Pulmonary artery endothelial cell (primary cell): ENCODE data around the gene PLS3. TPM values are rescaled to one million over a fixed set of nuclear protein-coding genes. Genes with fewer than 3 reads are reported as not detected.

Source experiments
- DNase-seq: peaks from one replicate; pipeline ENCODE4 v3.0.0-alpha.2; 2011; ENCODE audit warnings: low read depth, low spot score
- total RNA-seq: library from RNA; depleted of rRNA; stranded (reverse); fragments of >200 nt; gene quantifications from 2 replicates; pipeline ENCODE4 v1.2.3, GENCODE V29; 2014

Gene PLS3
- total RNA-seq, 1 donor from 2014 or later = 701 TPM

GRCh38 chrX:115565888-115566287 lies 4.9 kb downstream of the PLS3 start:
- DNase-seq = no peak

- DNase-seq = no peak
These were observed 10.7 kb downstream of the PLS3 start for GRCh38 chrX:115571712-115572111.

- DNase-seq = no peak
These were observed 12.2 kb downstream of the PLS3 start for GRCh38 chrX:115573185-115573584.

GRCh38 chrX:115576676-115577075 lies 15.7 kb downstream of the PLS3 start:
- DNase-seq = no peak

- no peak for DNase-seq
These were observed 18.4 kb downstream of the PLS3 start for GRCh38 chrX:115579327-115579726.

- DNase-seq = no peak
These were observed 18.9 kb downstream of the PLS3 start for GRCh38 chrX:115579786-115580294.

GRCh38 chrX:115581759-115582615 lies 21.0 kb downstream of the PLS3 start:
- no peak for DNase-seq

- no peak for DNase-seq
These were observed 21.9 kb downstream of the PLS3 start for GRCh38 chrX:115582616-115583495.

- no peak for DNase-seq
These were observed 22.6 kb downstream of the PLS3 start for GRCh38 chrX:115583496-115584004.

- no peak for DNase-seq
These were observed 23.7 kb downstream of the PLS3 start for GRCh38 chrX:115584696-115585095.

GRCh38 chrX:115588179-115588578 lies 27.2 kb downstream of the PLS3 start:
- no peak for DNase-seq

- DNase-seq = no peak
These were observed 28.4 kb downstream of the PLS3 start for GRCh38 chrX:115589419-115589818.

- DNase-seq = no peak
These were observed 30.4 kb downstream of the PLS3 start for GRCh38 chrX:115591420-115591819.

- no peak for DNase-seq
These were observed 31.2 kb downstream of the PLS3 start for GRCh38 chrX:115591856-115592842.

GRCh38 chrX:115592997-115593734 lies 32.2 kb downstream of the PLS3 start:
- DNase-seq = no peak

GRCh38 chrX:115595049-115595448 lies 34.1 kb downstream of the PLS3 start:
- DNase-seq = no peak

GRCh38 chrX:115598556-115598955 lies 37.6 kb downstream of the PLS3 start:
- DNase-seq = no peak

- DNase-seq = no peak
These were observed 41.3 kb downstream of the PLS3 start for GRCh38 chrX:115602308-115602707.

- no peak for DNase-seq
These were observed 41.9 kb downstream of the PLS3 start for GRCh38 chrX:115602729-115603389.
